AG04449 (cell line): ENCODE data around the gene COL23A1.

Experiments used
- CTCF ChIA-PET: fragments of 350-600 bp; formaldehyde crosslinking; extraction: SDS; loops from one replicate; lab custom pipeline; 2021; ENCODE audit warnings: antibody characterized with exemption; lab: Yijun Ruan, JAX
- POLR2A ChIA-PET: fragments of 400-600, 350-600 bp; formaldehyde crosslinking; extraction: SDS; loops from one replicate; lab custom pipeline; 2020; ENCODE audit warnings: antibody characterized with exemption, inconsistent platforms; lab: Yijun Ruan, JAX
- DNase-seq: peaks from one replicate; pipeline ENCODE4 v3.0.0-alpha.2; 2010; ENCODE audit warnings: low read depth, low spot score
- H3K4me3 ChIP-seq: 2 replicates; pipeline ENCODE4 v1.5.1; 2011; ENCODE audit warnings: low read depth, mild to moderate bottlenecking, control low read depth, low read length
- TF ChIP-seq, protein P1 (sequence below): IDR thresholded peaks from one replicate; pipeline ENCODE4 v1.5.1; 2011; ENCODE audit warnings: mild to moderate bottlenecking, moderate library complexity, low read length, control low read depth, inconsistent platforms; ENCODE audit not compliant: insufficient read depth; ENCODE audit errors: missing control alignments

Gene COL23A1

DNA sequence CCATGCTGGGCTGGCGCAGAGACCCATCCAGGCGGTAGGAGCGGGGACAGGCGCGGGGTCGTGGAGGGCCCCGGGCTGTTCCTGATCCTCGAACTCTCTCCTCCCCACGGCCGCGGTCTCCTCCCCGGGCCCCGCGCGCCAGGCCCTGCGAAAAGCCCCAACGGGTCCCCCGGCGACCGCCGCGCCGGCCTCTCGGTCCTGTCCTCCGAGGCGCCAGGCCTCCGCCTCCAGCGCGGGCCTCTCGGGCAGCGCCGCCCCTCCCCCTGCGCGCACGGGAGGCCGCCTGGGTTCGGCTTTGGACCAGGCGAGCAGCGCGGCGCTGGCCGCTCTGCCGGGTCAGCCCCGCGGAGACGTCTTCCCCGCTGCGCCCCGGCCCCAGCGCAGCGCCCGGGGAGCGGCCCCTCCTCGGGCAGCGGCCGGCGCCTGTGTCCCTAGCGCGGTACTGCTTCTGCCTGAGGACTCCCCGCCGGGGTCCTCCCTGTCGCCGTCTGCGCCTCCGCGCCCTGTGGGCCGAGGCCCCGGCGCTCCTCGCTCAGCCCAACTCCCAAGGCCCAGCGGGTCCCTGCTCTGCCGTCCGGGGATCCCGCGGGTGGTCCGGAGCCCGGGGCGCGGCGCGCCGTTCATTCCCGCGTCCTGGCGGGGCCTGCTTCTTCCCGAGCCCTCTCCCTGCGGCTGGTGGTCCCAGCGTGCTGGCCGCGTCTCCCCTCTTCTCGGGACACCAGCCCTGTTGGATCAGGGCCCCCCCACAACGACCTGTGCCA, 13.4 kb downstream of the COL23A1 start:
- TF ChIP-seq, protein P1, sequence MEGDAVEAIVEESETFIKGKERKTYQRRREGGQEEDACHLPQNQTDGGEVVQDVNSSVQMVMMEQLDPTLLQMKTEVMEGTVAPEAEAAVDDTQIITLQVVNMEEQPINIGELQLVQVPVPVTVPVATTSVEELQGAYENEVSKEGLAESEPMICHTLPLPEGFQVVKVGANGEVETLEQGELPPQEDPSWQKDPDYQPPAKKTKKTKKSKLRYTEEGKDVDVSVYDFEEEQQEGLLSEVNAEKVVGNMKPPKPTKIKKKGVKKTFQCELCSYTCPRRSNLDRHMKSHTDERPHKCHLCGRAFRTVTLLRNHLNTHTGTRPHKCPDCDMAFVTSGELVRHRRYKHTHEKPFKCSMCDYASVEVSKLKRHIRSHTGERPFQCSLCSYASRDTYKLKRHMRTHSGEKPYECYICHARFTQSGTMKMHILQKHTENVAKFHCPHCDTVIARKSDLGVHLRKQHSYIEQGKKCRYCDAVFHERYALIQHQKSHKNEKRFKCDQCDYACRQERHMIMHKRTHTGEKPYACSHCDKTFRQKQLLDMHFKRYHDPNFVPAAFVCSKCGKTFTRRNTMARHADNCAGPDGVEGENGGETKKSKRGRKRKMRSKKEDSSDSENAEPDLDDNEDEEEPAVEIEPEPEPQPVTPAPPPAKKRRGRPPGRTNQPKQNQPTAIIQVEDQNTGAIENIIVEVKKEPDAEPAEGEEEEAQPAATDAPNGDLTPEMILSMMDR, result no peak
- CTCF ChIA-PET, result no interaction called here
- DNase-seq, result no peak
- POLR2A ChIA-PET, result no interaction called here
- no peak overlapping the region for H3K4me3 ChIP-seq

DNA sequence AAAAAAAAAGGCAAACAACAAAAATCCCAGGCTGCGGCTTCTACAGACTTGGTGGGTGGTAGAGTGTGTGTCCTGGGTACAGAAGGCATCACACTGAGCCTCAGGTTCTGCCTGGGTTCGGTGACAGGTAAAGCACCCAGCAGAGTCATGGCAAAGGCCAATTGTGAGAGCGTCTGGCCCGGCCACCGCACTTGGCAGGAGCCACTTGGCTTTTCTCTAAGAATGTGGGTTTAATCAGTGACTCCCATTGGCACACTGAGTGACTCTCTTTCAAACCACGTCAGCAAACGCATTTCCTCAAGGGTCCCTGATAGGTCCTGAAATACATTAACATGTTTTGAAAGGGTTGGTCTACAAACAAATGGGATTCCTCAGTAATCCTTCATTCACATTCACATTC, 17.0 kb downstream of the COL23A1 start:
- no peak for DNase-seq
- H3K4me3 ChIP-seq, result no peak overlapping the region
- TF ChIP-seq, protein P1, result no peak
- ChIA-PET POLR2A (no interaction called here), CTCF (no interaction called here)

DNA sequence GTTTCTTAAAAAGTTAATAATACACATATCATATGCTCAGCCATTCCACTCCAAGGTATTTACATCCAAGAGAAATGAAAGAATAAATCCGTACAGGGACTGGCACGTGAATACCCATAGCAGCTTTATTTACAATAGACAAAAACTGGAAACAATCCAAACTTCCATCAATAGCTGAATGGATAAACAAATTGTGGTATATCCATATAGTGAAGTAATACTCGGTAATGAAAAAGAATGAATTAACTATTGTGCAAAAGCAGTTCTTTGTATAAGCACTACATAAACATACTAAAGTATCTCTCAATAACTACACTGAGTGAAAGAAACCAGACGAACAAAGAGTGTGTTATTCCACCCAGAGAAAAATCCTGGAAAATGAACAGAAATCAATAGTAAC, 17.6 kb downstream of the COL23A1 start:
- ChIA-PET CTCF (no interaction called here), POLR2A (no interaction called here)
- no peak overlapping the region for H3K4me3 ChIP-seq
- no peak for DNase-seq
- TF ChIP-seq, protein P1, result no peak

DNA sequence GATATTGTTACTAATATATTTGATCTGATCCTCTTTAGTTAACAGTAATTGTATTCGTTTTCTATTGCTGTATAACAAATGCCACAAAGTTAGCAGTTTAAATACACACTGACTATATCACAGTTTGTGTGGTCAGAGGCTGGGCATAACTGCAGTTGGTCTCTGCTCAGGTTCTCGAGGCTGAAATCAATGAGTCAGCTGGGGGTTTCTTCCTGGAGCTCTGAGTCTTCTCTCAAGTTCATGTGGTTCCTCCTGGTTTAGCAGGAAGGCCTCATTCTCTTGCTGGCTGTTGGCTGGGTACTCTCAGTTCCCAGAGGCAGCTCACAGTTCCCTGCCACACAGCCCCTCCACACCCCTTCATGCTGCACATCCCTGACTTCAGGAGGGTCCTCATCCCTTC, 20.7 kb downstream of the COL23A1 start:
- no peak for DNase-seq
- CTCF ChIA-PET, result no interaction called here
- TF ChIP-seq, protein P1, result no peak
- no peak overlapping the region for H3K4me3 ChIP-seq
- POLR2A ChIA-PET, result no interaction called here

DNA sequence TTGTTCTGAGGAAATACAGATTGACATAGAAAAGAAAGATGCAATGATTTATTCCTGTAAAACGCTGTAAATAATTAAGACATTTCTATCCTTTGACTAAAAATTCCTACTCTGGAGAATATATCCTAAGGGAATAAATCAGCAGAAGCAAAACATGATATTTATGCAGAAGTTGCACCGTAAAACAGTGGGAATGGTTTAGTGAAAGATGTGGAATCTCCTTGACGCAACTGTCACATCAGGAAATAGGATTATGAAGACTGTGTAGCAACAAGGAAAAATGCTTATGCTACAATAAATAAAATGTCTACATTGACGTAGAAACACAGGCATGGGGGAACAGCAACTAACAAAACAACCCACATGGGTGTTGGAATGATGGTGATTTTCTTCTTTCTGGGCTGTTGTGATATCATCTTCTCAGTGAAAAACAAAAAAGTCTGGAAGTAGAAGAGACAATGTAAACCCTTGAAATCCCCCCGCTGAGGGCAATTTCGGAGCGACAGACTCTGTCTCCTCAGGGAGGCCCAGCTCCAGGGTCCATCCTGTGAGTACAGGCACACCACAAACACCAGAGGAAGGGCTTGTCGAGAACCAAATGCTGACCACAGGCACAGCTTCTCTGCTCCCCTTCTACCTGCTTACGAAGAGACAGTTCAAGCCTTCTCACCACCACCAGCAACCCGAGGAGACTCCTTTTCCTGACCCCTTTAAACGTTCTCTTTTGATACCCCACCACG, 25.2 kb downstream of the COL23A1 start:
- TF ChIP-seq, protein P1, result no peak
- POLR2A ChIA-PET, result no interaction called here
- CTCF ChIA-PET, result no interaction called here
- DNase-seq, result no peak
- no peak overlapping the region for H3K4me3 ChIP-seq

DNA sequence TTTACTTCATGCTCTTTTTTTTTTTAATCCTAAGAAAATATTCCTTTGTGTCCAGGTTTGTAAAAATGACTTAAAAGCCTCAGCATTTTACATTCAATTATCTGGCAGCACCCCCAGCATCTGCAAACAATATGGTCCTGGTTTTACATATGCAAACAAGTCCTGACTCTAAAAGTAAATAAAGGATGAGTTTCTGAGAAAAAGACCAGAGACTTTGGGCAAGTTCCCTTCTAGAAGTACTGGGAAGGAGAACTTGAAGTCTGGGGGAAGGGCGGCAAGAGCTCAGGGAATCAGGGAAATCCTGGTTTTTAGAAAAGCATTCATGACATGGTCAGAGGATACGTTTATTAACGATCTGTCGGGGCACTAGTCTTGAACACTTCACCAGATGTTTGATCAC, 25.8 kb downstream of the COL23A1 start:
- no peak for DNase-seq
- no peak overlapping the region for H3K4me3 ChIP-seq
- CTCF ChIA-PET, result no interaction called here
- TF ChIP-seq, protein P1, result no peak
- POLR2A ChIA-PET, result no interaction called here
